GM19240 (cell line): ENCODE data around the gene STK35.
"Not testable (repeated sequence)": the region's sequence is repeated elsewhere in the genome, so short reads cannot be mapped to it uniquely, and the experiment has no call there.

Experiments used
- DNase-seq: peaks from one replicate; pipeline ENCODE4 v3.0.0; 2011; ENCODE audit warnings: low spot score; ENCODE audit not compliant: insufficient read length

STK35 gene

GRCh38 chr20:2156666-2157624 lies 55.3 kb downstream of the STK35 start:
- DNase-seq = no peak

GRCh38 chr20:2162125-2162822 lies 60.6 kb downstream of the STK35 start:
- DNase-seq = no peak

- no peak for DNase-seq
These were observed 61.2 kb downstream of the STK35 start for GRCh38 chr20:2162823-2163166.

- no peak for DNase-seq
These were observed 61.7 kb downstream of the STK35 start for GRCh38 chr20:2163312-2163711.

GRCh38 chr20:2163757-2164156 lies 62.1 kb downstream of the STK35 start:
- no peak for DNase-seq

- no peak for DNase-seq
These were observed 62.8 kb downstream of the STK35 start for GRCh38 chr20:2164421-2164820.

- DNase-seq = no peak
These were observed 63.3 kb downstream of the STK35 start for GRCh38 chr20:2164966-2165365.

- no peak for DNase-seq
These were observed 64.2 kb downstream of the STK35 start for GRCh38 chr20:2165871-2166270.

- DNase-seq = no peak
These were observed 65.5 kb downstream of the STK35 start for GRCh38 chr20:2167112-2167511.

- no peak for DNase-seq
These were observed 67.3 kb downstream of the STK35 start for GRCh38 chr20:2168946-2169345.

GRCh38 chr20:2169456-2170088 lies 67.9 kb downstream of the STK35 start:
- DNase-seq = no peak

- no peak for DNase-seq
These were observed 68.8 kb downstream of the STK35 start for GRCh38 chr20:2170404-2170803.

- no peak for DNase-seq
These were observed 69.7 kb downstream of the STK35 start for GRCh38 chr20:2171266-2171790.

- DNase-seq = not testable (repeated sequence)
These were observed 70.2 kb downstream of the STK35 start for GRCh38 chr20:2171840-2172239.

- peak; percentile 63 for DNase-seq
These were observed 70.9 kb downstream of the STK35 start for GRCh38 chr20:2172305-2173175.

- DNase-seq = no peak
These were observed 71.6 kb downstream of the STK35 start for GRCh38 chr20:2173186-2173585.

- DNase-seq = no peak
These were observed 72.4 kb downstream of the STK35 start for GRCh38 chr20:2174067-2174466.

- DNase-seq = no peak
These were observed 75.3 kb downstream of the STK35 start for GRCh38 chr20:2176946-2177345.

- DNase-seq = no peak
These were observed 76.9 kb downstream of the STK35 start for GRCh38 chr20:2178318-2179232.

- no peak for DNase-seq
These were observed 77.6 kb downstream of the STK35 start for GRCh38 chr20:2179233-2179580.
